Lung (tissue), 12 donors: ENCODE data around the gene HSD17B4. TPM values are rescaled to one million over a fixed set of nuclear protein-coding genes. Genes with fewer than 3 reads are reported as not detected.
"Not testable (repeated sequence)": the region's sequence is repeated elsewhere in the genome, so short reads cannot be mapped to it uniquely, and the experiment has no call there.

Experiments used
- ATAC-seq: fragments of 200-7000 bp; cut with Tn5 transposase; one replicate; pipeline ENCODE4 v1.9.1; 2020; ENCODE audit warnings: moderate number of reproducible peaks; ENCODE audit not compliant: insufficient read depth, low FRiP score
- DNase-seq, 3 donors: peaks; one replicate each; pipeline ENCODE4 v3.0.0-alpha.2; 2013 to 2017
- H3K27ac ChIP-seq, 2 donors: one replicate each; pipeline ENCODE4 v1.5.1; 2013; ENCODE audit warnings: mild to moderate bottlenecking in 2 of 2, moderate library complexity in 2 of 2, control low read depth in 1 of 2, inconsistent platforms in 1 of 2, low read depth in 1 of 2, low read length in 1 of 2
- H3K27me3 ChIP-seq, 3 donors: one replicate each; pipeline ENCODE4 v1.5.1; 2013; ENCODE audit warnings: low read length in 2 of 3; ENCODE audit not compliant: control insufficient read depth in 3 of 3, insufficient read depth in 3 of 3
- H3K36me3 ChIP-seq, 4 donors: one replicate each; pipeline ENCODE4 v1.5.1; 2013; ENCODE audit warnings: low read length in 4 of 4, mild to moderate bottlenecking in 1 of 4, moderate library complexity in 1 of 4; ENCODE audit not compliant: control insufficient read depth in 4 of 4, insufficient read depth in 4 of 4
- H3K4me1 ChIP-seq, 5 donors: one replicate each; pipeline ENCODE4 v1.5.1; 2013; ENCODE audit warnings: low read length in 5 of 5, mild to moderate bottlenecking in 2 of 5, moderate library complexity in 1 of 5; ENCODE audit not compliant: control insufficient read depth in 5 of 5, insufficient read depth in 5 of 5
- H3K4me3 ChIP-seq: one replicate; pipeline ENCODE4 v1.5.1; 2013; ENCODE audit warnings: mild to moderate bottlenecking, control low read depth, moderate library complexity
- H3K9ac ChIP-seq, 2 donors: one replicate each; pipeline ENCODE4 v1.5.1; 2013; ENCODE audit warnings: low read length in 2 of 2, control low read depth in 1 of 2; ENCODE audit not compliant: insufficient read depth in 1 of 2
- H3K9me3 ChIP-seq, 4 donors: one replicate each; pipeline ENCODE4 v1.5.1; 2013; ENCODE audit warnings: low read length in 3 of 4, mild to moderate bottlenecking in 1 of 4, moderate library complexity in 1 of 4; ENCODE audit not compliant: control insufficient read depth in 4 of 4, insufficient read depth in 3 of 4
- CTCF ChIP-seq: IDR thresholded peaks from 2 replicates; pipeline ENCODE4 v1.5.1; 2012; ENCODE audit warnings: mild to moderate bottlenecking; ENCODE audit errors: control extremely low read depth, extremely low read depth
- WGBS, 2 donors: extraction: QIAGEN DNeasy Blood & Tissue Kit; methylation state at CpG; one replicate each; pipeline ENCODE4 v1.1.7; 2013; 5-methylcytosine and 5-hydroxymethylcytosine counted together
- polyA plus RNA-seq, 2 donors: library from polyadenylated mRNA; stranded (reverse); fragments of 200-250 nt; gene quantifications; one replicate each; pipeline ENCODE4 v1.2.1, GENCODE V29; 2013
- total RNA-seq, 2 donors: library from RNA; depleted of rRNA in 1 of 2; stranded (reverse); fragments of >200 nt in 1 of 2; gene quantifications; one replicate each; pipeline ENCODE4 v1.2.1, GENCODE V29; 2014 to 2021
- donor health status: control.
- donor health status: control.
- donor health status: Bipolar disorder and iron deficiency.
- donor health status: healthy.
- donor health status: DM: yes; HTN: yes; CAD: no.

Gene HSD17B4
- total and polyA plus RNA-seq, 4 donors: 329 to 371 (median 358) TPM

- TF ChIP-seq CTCF: no peak
- H3K4me3 ChIP-seq: no peak overlapping the region
- DNase-seq (no peak), ATAC-seq (no peak)
- H3K27me3 ChIP-seq: no peaks in the 10 kb centered on the region
- no peaks in the 10 kb centered on the region for H3K4me1 ChIP-seq
- H3K36me3 ChIP-seq: no peaks in the 10 kb centered on the region
- 75 to 89% methylated on average over 13 of the region's 13 CpGs for WGBS, 2 donors
- no peak overlapping the region for H3K27ac ChIP-seq
- H3K9me3 ChIP-seq: peaks cover 0 to 11% (median 2%) of the 10 kb centered on the region in 4 donors
- H3K9ac ChIP-seq: no peak overlapping the region
These were observed 6.8 kb upstream of the HSD17B4 start for GRCh38 chr5:119445544-119445943.

GRCh38 chr5:119449882-119450281, 2.4 kb upstream of the HSD17B4 start:
- Histone ChIP-seq H3K4me1 (peaks cover 0 to 16% (median 4%) of the 10 kb centered on the region in 5 donors), H3K27ac (no peak overlapping the region), H3K36me3 (peaks cover 0 to 3% (median 0%) of the 10 kb centered on the region in 4 donors), H3K9me3 (peaks cover 0 to 12% (median 2%) of the 10 kb centered on the region in 4 donors), H3K4me3 (no peak overlapping the region), H3K27me3 (no peaks in the 10 kb centered on the region), H3K9ac (no peak overlapping the region)
- no peak for TF ChIP-seq CTCF
- no peak for DNase-seq
- WGBS, 2 donors: 94 to 95% methylated on average over 3 of the region's 3 CpGs
- ATAC-seq: no peak

GRCh38 chr5:119450627-119451026, 1.7 kb upstream of the HSD17B4 start:
- H3K36me3 ChIP-seq, DNase-seq, H3K27me3 ChIP-seq, H3K27ac ChIP-seq, ATAC-seq, H3K9ac ChIP-seq, H3K4me3 ChIP-seq: not testable (repeated sequence)
- Histone ChIP-seq H3K9me3 (peaks cover 0 to 12% (median 2%) of the 10 kb centered on the region in 4 donors), H3K4me1 (peaks cover 0 to 16% (median 4%) of the 10 kb centered on the region in 5 donors)
- 62 to 78% methylated on average over 4 of the region's 4 CpGs for WGBS, 2 donors

GRCh38 chr5:119451561-119451960, 736 bp upstream of the HSD17B4 start:
- WGBS, 2 donors: 75 to 95% methylated on average over 4 of the region's 4 CpGs
- Histone ChIP-seq H3K36me3 (peaks cover 0 to 3% (median under 1%) of the 10 kb centered on the region in 4 donors), H3K27ac (no peak overlapping the region), H3K9me3 (peaks cover 0 to 12% (median 2%) of the 10 kb centered on the region in 4 donors), H3K27me3 (no peaks in the 10 kb centered on the region), H3K4me1 (peaks cover 0 to 16% (median 4%) of the 10 kb centered on the region in 5 donors), H3K9ac (no peak overlapping the region), H3K4me3 (no peak overlapping the region)
- no peak for ATAC-seq
- no peak for TF ChIP-seq CTCF
- no peak for DNase-seq
